Measurements from ENCODE around the gene C1orf174.

Gene C1orf174

DNA sequence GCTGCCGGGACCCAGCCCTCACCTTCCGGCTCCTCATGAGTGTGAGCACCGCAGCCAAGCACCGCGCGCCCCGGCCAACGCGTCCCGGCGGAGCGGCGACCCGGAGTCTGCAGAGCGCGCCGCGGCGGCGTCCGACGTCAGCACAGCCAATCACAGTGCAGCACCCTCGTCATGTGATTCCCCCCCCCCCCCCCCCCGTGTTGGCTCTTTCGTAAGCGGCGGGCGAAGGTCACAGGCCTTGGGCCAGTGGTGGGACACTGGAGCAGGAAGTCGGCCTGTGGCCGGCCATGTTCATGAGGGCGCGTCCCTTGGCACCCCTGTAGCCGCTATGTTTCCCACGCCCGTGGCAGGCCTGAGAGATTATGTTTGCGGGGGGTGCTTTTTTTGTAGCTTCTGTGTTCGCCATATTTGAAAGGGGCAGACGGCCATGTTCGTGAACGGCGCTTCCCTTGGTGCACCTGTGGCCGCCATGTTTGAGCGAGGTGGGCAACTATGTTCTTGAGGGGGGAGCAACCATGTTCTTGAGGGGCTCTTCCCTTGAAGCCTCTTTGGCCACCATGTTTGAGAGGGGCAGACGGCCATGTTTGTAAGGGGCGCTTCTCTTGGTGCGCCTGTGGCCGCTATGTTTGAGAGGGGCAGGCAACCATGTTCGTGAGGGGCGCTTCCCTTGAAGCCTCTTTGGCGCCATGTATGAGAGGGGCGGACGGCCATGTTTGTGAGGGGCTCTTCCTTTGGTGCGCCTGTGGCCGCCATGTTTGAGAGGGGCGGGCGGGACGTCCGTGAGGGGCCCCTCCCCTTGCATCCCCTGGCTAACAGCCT, at the start of gene C1orf174:
C1orf174 (minus strand) TSS at position 123 of the 819 bp plus-strand sequence; CDS start at position 37, 86 bp downstream.
- TF ChIP-seq, protein P1, sequence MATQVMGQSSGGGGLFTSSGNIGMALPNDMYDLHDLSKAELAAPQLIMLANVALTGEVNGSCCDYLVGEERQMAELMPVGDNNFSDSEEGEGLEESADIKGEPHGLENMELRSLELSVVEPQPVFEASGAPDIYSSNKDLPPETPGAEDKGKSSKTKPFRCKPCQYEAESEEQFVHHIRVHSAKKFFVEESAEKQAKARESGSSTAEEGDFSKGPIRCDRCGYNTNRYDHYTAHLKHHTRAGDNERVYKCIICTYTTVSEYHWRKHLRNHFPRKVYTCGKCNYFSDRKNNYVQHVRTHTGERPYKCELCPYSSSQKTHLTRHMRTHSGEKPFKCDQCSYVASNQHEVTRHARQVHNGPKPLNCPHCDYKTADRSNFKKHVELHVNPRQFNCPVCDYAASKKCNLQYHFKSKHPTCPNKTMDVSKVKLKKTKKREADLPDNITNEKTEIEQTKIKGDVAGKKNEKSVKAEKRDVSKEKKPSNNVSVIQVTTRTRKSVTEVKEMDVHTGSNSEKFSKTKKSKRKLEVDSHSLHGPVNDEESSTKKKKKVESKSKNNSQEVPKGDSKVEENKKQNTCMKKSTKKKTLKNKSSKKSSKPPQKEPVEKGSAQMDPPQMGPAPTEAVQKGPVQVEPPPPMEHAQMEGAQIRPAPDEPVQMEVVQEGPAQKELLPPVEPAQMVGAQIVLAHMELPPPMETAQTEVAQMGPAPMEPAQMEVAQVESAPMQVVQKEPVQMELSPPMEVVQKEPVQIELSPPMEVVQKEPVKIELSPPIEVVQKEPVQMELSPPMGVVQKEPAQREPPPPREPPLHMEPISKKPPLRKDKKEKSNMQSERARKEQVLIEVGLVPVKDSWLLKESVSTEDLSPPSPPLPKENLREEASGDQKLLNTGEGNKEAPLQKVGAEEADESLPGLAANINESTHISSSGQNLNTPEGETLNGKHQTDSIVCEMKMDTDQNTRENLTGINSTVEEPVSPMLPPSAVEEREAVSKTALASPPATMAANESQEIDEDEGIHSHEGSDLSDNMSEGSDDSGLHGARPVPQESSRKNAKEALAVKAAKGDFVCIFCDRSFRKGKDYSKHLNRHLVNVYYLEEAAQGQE (IDR thresholded peaks at IDR 0.05; ENCODE audit: low read depth): no peak
- peak; percentile 98 for TF ChIP-seq EGR1 (IDR thresholded peaks at IDR 0.05)
- TF ChIP-seq, protein P2, sequence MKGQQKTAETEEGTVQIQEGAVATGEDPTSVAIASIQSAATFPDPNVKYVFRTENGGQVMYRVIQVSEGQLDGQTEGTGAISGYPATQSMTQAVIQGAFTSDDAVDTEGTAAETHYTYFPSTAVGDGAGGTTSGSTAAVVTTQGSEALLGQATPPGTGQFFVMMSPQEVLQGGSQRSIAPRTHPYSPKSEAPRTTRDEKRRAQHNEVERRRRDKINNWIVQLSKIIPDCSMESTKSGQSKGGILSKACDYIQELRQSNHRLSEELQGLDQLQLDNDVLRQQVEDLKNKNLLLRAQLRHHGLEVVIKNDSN (IDR thresholded peaks at IDR 0.05): peak; percentile 95
- peak; percentile 30; the same call in 1 of the 2 replicates for TF ChIP-seq NFIC (IDR thresholded peaks at IDR 0.05)
- no peak; the same call in 1 of the 2 replicates for TF ChIP-seq EP300 (IDR thresholded peaks at IDR 0.05; ENCODE audit: borderline replicate concordance)
- TF ChIP-seq TEAD4 (IDR thresholded peaks at IDR 0.05): peak; percentile 32; the same call in 1 of the 2 replicates
- TF ChIP-seq CREB1 (IDR thresholded peaks at IDR 0.05; ENCODE audit: low read depth): peak; percentile 62
- TF ChIP-seq ZBTB7A (IDR thresholded peaks at IDR 0.05; ENCODE audit: low read depth): peak; percentile 87
- TF ChIP-seq, protein P3, sequence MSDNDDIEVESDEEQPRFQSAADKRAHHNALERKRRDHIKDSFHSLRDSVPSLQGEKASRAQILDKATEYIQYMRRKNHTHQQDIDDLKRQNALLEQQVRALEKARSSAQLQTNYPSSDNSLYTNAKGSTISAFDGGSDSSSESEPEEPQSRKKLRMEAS (IDR thresholded peaks at IDR 0.05): peak; percentile 53
- 0 out of 2 replicates have a peak, but pooled peaks have one; percentile 22 for TF ChIP-seq TCF12 (IDR thresholded peaks at IDR 0.05; ENCODE audit: low read depth)
- peak; percentile 97 for TF ChIP-seq YY1 (IDR thresholded peaks at IDR 0.05; ENCODE audit: low read depth)
- TF ChIP-seq CEBPB (IDR thresholded peaks at IDR 0.05): peak; percentile 90
- no peak for TF ChIP-seq RAD21 (IDR thresholded peaks at IDR 0.05; ENCODE audit: low read depth)
- peak; percentile 41; the same call in 1 of the 2 replicates for TF ChIP-seq TAF1 (IDR thresholded peaks at IDR 0.05; ENCODE audit: low read depth)

DNA sequence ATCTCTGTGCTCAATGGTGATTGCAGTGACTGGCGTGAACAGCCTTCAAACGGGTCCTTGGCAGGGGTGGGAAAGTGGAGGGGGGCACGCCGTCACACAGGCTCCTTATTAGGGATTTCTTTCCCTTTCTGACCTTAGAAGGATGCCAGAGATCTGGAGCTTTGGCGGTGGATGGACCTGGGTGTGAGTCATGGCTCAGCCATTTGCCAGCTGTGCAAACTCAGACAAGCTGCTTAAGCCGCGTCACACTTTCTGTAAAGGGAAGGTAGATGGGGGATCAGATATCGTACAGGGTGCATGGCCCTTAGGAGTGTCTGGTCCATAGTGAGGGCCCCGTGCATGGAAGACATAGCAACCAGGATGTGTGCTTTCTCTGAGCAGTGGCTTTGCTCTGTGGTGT, 48.3 kb upstream of the C1orf174 start:
- TF ChIP-seq FOXM1 (IDR thresholded peaks at IDR 0.05; ENCODE audit: borderline replicate concordance, low read depth) (no peak), ZBTB7A (IDR thresholded peaks at IDR 0.05; ENCODE audit: low read depth) (no peak), EP300 (IDR thresholded peaks at IDR 0.05; ENCODE audit: borderline replicate concordance) (no peak), TEAD4 (IDR thresholded peaks at IDR 0.05) (no peak), CREB1 (IDR thresholded peaks at IDR 0.05; ENCODE audit: low read depth) (no peak), RAD21 (IDR thresholded peaks at IDR 0.05; ENCODE audit: low read depth) (no peak), CEBPB (IDR thresholded peaks at IDR 0.05) (no peak), YY1 (IDR thresholded peaks at IDR 0.05; ENCODE audit: low read depth) (no peak), EGR1 (IDR thresholded peaks at IDR 0.05) (no peak), TAF1 (IDR thresholded peaks at IDR 0.05; ENCODE audit: low read depth) (no peak)
- TF ChIP-seq, protein P1 (IDR thresholded peaks at IDR 0.05; ENCODE audit: low read depth): no peak
- TF ChIP-seq, protein P3 (IDR thresholded peaks at IDR 0.05): no peak

DNA sequence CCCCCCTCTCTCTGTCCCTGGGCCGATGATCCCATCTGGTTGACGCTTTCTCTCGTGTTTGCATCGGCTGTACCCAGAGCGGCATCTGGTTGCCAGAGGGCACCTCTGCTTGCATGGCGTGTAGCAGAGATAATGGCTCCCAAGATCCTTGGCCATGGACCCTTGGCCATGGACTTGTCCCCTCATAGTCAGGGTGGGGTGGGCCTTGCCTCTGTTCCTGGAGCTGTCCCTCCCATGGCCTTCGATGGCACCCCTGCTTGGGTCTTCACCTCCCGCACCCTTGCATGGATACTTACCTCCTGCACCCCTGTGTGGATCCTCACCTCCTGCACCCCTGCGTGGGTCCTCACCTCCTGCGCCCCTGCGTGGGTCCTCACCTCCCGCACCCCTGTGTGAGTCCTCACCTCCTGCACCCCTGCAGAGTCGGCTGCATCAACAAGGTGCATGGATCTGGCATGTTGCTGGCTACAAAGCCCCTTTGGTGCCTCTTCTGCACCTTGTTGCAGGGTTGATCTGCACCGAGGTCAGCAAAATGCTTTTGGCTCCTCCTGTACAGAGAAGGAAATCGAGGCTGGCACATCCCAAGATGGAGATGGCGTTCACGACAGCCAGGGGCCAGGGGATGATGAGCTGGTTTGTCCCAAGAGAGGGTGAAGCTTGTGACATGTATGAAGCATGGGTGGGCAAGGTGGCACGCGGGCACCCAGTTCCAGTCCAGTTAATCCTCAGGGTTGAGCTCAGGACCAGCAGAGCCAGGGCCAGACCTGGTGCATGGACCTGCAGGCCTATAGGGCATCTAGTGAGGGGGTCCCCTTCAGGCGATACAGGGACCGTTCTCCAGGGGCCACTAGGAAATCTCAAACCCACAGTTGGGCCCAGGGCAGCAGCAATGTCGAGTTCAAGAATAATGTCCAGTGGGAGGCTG, 46.1 kb upstream of the C1orf174 start:
- TF ChIP-seq CEBPB (IDR thresholded peaks at IDR 0.05) (no peak), EGR1 (IDR thresholded peaks at IDR 0.05) (no peak), ZBTB7A (IDR thresholded peaks at IDR 0.05; ENCODE audit: low read depth) (no peak), TAF1 (IDR thresholded peaks at IDR 0.05; ENCODE audit: low read depth) (no peak), TCF12 (IDR thresholded peaks at IDR 0.05; ENCODE audit: low read depth) (no peak), CREB1 (IDR thresholded peaks at IDR 0.05; ENCODE audit: low read depth) (no peak), NFIC (IDR thresholded peaks at IDR 0.05) (no peak), FOXM1 (IDR thresholded peaks at IDR 0.05; ENCODE audit: borderline replicate concordance, low read depth) (no peak), YY1 (IDR thresholded peaks at IDR 0.05; ENCODE audit: low read depth) (no peak), RAD21 (IDR thresholded peaks at IDR 0.05; ENCODE audit: low read depth) (no peak), TEAD4 (IDR thresholded peaks at IDR 0.05) (no peak), EP300 (IDR thresholded peaks at IDR 0.05; ENCODE audit: borderline replicate concordance) (no peak)
- TF ChIP-seq, protein P3 (IDR thresholded peaks at IDR 0.05): no peak
- TF ChIP-seq, protein P1 (IDR thresholded peaks at IDR 0.05; ENCODE audit: low read depth): no peak
- TF ChIP-seq, protein P2 (IDR thresholded peaks at IDR 0.05): no peak
